SW 1271 (cell line): ENCODE results near the gene STAU1.
"Not testable (repeated sequence)": the region's sequence is repeated elsewhere in the genome, so short reads cannot be mapped to it uniquely, and the experiment has no call there.

Experiments
- DNase-seq, 2 experiments: peaks; one replicate each; lab custom pipeline; 2025; lab: John Stamatoyannopoulos, UW

STAU1 gene

DNA sequence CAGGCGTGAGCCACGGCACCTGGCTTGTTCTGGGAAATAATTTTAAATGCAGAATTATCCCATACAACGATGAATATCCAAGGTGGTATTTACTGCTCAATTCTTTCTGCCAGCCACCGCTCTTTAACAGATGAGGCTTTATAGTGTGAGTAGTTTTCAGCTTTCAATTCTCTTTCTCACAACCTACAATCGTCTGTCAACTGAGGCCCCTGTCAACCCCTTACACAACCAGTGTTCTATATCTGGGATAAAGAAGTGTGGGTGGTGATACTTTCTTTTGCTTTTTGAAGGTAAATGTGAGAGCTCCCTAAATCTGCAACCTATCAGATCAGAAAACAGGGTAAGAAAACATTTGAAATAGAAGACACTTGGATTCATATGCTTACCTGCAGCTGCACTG, 22.5 kb downstream of the STAU1 start:
- no peak for DNase-seq

DNA sequence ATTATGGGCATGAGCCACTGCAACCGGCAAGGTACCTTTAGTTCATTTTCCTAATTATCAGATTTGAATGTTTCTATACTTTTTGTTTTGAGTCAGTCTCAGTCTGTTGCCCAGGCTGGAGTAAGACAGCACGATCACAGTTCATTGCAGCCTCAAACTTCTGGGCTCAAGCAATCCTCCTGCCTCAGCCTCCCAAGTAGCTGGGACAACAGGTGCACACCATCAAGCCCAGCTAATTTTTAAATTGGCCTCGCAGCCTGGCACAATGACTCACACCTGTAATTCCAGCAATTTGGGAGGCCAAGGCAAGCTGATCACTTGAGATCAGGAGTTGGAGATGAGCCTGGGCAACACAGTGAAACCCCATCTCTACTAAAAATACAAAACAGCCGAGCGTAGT, 24.4 kb downstream of the STAU1 start:
- no peak for DNase-seq

DNA sequence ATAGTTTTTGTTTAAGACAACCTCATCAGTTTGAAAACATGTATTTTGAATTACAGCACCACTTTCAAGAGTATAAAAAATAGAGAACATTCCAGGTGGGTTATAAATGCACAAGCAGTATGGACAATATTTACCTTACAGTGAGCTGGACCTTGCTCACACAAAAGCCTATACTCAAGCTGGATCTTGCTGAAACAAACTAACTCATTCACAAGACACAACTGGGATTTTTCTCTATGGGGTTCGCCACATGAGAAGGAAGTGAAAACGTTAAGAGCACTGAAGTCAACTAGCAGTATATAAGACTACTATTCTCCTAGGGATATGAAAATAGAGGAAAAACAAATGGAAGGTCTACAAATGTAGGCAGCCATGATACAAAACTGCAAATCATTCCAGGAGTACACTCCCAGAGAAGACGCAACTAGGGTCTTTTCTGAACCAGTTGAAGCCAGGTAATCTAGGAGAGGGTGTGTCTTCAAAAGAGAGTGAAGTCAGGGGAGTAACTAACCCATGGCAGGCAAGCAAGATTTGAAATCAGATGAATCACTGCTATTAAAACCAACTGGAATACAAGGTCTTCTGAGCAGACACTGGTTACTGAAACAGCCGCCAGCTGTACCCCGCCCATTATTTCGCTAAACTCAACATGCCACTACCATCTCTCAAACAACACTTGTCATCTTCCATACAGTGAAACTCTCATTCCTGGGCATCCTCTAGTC, 26.5 kb downstream of the STAU1 start:
- DNase-seq: no peak

GRCh38 chr20:49160057-49160929, 27.8 kb downstream of the STAU1 start:
- DNase-seq: no peak

- no peak for DNase-seq
Observed at GRCh38 chr20:49157146-49157545, 31.0 kb downstream of the STAU1 start.

- no peak for DNase-seq
Observed at GRCh38 chr20:49156481-49156880, 31.7 kb downstream of the STAU1 start.

DNA sequence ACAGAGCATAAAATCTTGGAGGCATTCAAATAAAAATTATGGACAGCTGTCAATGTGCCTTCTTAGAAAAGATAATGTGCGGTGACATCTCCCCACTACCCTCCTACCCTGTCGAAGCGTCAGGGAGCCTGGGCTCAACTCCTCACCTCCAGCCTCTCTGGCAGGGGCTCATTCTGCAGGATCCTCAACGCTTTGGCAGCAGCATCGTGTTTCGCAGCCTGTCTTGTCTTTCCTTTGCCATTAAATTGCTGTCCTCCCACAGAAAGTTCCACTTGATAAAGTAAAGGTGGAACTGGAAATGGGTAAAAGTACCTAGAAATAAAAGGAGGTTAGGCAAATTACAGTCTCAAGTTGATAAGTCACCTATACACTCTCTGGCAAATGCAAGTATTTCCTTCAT, 36.7 kb downstream of the STAU1 start:
- DNase-seq: no peak

DNA sequence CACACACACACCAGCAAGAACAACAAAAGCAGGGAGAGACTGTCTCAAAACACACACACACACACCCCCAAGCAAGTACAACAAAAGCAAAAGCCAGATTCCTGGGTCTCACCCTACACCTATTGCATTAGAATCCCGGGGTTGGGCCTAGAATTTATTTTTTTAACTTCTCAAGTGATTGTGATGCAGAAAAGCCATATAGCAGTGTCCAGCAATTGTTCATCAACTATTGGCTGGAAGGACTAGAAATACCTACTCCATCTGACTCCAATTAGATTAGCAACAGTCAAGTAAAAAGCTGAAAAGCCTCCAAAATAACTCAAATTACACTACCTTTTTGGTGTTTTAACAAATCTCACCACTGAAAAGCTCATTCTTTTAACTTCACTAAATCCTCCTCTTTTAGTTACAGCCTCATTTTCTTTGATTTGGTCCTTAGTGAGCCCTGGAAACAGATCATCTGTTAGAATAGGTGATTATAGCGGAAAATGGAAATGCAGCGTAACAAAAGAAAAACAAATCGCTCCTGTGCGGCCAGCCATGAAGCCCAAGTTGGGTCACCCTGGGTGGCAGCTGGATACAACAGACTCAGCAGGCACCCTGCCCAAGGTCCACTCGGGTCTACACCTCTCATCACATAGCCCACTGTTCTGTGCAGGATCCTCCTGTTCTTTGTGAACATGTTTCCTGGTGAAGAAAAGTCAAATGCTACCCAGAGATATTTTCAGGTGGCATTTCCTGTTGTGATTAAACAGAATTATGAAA, 38.7 kb downstream of the STAU1 start:
- no peak for DNase-seq

DNA sequence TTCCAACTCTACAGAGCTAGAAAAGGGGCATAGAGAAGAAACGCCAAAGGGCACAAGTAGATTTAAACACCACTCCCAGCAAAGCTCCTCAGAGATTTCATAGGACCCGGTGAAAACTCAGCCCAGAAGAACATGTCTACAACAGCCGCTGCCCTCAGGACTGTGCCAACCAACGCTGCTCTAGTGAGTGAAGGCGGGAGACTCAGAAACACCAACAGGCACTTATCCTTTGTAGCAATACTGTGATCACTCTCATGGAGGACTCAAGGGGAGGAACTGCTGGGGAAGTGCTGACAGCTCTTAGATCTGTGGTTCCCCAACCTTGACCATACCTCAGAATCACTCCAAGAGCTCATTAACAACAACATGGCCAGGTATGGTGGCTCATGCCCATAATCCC, 39.5 kb downstream of the STAU1 start:
- DNase-seq: no peak

DNA sequence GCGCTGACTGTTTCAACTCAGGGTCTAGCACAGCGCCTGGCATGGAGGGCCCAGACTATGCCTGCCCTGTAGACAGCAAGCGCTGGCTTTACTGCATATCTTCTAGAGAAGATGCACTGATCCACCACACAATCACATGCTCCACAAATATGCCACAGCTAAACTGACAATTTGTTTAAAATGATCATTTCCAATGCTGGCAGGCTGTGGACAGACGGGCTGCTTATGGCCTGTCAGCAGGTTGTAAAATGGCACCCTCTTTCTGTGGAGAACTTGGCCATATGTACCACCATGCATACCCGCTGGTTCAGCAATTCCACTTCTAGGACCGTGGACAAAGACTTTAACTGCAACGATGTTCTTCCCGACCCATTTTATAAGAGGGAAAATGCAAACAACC, 40.8 kb downstream of the STAU1 start:
- DNase-seq: no peak

GRCh38 chr20:49146442-49147225, 41.5 kb downstream of the STAU1 start:
- no peak for DNase-seq

DNA sequence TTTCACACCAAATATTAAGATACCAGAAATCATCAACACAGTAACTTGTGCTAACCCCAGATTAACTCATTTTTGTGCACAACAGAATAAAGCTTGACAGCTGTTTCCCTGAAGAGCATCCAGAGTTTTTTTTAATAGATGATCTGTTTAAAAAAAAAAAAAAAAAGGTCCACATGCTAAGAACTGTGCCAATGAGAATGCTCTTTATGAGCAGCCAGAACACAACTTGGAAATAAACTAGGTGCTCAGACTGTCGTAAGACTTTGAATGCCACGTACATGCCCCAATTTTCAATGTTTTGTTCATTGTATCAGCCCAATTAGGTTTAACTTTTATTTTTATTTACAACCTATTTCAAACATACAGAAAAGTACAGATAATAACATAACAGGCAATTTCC, 47.3 kb downstream of the STAU1 start:
- DNase-seq: no peak

DNA sequence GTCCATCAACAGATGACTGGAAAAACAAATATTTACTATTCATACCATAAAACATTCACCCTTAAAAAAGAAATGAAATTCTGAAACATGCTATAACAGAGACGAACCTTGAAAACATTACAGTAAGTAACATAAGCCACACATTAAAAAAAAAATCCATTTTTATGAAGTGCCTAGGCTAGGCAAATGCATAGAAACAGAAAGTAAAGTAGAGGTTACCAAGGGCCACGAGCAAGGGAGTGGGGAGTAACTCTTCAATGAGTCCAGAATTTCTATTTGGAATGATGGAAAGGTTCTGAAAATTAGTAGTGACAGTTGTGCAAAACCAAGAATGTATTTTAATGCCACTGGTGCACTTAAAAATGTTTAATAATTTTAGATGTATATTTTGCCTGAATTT, 47.7 kb downstream of the STAU1 start:
- DNase-seq: no peak

- DNase-seq: no peak
Observed at GRCh38 chr20:49138431-49138830, 49.7 kb downstream of the STAU1 start.

DNA sequence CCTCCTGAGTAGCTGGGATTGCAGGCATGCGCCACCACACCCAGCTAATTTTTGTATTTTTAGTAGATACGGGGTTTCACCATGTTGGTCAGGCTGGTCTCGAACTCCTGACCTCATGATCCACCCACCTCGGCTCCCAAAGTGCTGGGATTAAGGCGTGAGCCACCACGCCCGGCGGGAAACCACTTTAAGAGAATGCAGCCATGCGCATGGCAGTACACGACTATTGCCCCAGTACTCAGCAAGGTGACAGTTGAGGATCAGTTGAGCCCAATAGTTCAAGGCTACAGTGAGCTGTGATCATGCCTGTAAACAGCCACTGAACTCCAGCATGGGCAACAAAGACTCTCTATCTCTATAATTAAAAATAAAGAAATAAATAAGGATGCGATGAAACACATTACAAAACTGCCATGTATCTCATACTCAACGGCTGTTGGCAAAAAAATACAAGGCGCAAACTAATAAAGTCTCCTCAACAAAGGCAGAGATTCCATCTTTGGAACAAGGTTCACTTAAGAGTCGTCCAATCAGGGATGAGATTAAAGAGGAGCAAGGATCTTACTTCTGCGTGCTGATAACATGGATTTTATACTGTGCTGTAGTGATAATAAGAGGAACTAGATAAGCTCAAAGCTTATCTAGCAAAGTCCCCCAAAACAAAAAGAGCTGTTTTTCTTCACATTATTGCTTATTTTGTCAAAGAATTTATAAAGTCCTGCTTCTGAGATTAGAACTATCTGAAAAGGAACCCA, 51.1 kb downstream of the STAU1 start:
- DNase-seq: no peak

- not testable (repeated sequence) for DNase-seq
Observed at GRCh38 chr20:49134797-49135196, 53.3 kb downstream of the STAU1 start.

- DNase-seq: no peak
Observed at GRCh38 chr20:49133571-49133970, 54.6 kb downstream of the STAU1 start.

DNA sequence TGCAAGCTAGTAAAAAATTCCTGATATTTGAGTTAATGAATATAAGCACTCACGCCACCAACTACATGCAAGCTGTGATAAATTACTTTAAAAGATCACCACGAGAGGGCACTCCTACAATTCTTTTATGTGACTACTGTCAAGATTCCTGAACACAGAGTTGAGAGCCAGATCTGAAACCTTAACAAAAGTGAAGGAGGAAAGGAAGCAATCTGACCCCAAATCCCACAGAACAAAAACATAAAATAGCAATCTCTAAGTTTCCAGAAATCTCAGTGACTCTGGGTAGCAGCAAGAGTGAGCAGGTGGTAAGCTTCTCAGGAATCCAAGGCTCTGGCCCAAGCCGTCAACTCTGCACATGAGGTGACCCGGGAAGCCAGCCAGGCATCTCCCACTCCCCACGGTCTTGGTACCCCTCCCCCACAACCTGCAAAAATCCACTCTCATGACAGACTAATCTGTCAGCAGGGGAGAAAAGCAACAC, 55.1 kb downstream of the STAU1 start:
- peak; percentile 61 to 63 for DNase-seq

DNA sequence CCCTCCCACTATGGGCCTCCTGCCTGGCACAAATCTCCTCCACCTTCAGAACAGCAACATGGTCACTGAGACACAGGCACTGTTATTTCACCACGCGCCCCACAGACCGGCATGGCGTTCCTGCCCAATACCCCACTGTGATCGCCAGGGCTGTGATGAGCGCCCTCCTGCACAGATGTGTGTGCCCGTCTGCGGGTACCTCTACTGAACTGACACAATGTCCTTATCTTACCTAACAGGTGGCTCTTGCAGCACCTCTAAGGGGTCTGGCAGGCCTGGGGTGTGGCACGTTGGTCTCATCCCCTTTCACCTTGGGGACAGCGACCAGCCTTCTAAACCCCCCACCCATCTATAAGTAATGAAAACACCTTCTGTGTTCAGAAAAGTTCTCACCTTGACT, 64.2 kb downstream of the STAU1 start:
- DNase-seq: no peak

DNA sequence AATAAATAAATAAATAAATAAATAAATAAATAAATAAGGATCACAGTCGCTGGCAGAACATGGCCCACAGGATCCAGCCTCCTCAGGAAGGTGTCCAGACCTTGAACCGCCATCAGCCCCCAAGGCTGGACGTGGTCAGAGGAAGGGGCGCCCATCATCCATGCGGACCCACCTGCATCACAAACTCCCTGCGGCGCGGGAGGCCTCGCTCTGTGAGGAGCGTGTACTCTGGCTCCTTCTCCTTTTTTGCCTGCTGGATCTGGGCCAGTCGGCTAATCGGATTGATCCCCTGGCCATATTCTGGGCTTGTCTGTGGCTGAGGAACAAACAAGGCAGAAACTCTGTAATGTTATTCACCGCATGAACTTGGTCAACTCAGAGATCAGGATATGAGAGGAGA, 65.2 kb downstream of the STAU1 start:
- DNase-seq: no peak

GRCh38 chr20:49119988-49120387, 68.1 kb downstream of the STAU1 start:
- DNase-seq: no peak
